ENCODE data around the gene LPCAT1. TPM values are rescaled to one million over a fixed set of nuclear protein-coding genes. Genes with fewer than 3 reads are reported as not detected.

The LPCAT1 gene
- polyA plus RNA-seq, 5 donors = 106 to 162 (median 120) TPM

DNA sequence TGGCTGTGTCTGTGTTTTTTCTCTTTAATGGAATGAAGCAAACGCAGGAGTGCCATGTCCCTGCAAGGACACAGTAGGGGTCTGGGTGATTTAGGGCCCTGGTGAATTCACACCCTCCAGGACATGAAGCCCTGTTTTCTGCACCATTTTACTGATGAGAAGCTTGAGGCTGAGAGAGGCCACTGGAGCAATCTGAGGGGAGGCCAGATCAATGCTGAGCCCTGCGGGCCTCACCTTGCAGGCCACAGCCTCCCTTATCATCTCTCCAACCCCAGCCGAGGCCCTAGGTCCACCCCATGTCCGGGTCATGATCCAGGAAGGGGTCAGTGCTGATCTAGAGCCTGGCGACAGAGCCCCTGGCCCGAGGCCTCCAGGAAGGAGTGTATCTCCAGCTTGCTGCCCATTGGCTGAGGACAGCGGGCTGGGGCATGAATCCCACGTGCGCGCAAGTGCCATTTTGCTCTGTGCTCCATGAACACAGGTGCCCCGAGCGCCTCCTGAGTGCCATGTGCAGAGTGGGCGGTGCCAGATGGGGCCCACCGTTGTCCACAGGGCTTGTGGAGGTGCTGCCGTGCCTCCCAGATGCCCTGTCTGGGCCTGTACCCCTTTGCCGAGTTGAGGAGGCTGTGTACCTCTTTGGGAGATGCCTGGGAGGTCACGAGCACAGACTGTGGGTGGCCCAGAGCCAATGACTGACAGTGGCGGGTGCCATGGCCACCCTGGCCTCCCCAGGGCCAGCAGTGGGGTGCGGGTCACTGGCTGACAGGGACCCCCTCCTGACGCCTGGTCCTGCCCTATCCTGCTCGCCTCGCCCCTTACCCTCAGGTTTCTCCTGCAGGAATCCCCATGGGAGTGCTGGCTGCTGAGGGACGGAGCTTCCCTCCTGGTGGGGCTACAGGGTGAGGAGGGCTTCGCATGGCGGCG lies 32.3 kb upstream of the LPCAT1 start:
- no peak for DNase-seq

DNA sequence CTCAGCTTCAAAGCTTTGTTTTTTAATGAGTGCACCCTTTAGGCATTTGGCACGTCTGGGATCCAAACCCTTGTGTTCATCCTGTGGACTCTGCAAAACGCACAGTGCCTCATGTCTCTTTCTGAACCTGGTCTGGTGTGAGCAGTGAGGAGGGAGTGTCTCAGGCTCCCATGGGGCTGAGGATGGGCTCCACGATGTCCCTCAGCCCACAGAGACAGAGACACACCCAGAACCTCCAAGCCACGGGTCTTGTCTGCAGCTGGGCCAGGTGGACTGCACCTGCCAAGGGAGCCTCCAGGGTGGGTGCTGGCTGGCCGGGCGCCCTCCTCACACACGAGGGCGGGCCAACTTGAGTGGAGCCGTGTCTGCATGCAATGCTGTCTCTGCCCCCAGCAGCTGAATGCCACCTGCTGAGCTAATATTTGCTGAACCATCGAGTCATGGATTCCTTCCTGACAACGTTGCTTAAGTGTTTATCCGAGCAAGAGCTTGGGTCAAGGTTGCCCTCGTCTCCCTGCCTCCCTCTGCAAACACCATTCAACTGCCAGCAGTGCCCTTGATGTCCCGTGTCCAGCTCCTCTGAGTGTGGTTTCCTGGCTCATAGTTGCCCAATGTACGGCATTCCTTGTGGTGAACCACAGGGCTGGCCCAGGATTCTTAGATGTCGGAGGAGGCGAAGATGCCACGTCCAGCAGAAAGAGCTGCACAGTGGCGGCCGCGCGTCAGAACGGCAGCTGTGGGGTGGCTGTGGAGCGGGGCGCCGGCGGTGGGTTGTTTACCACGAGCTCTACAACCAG lies 31.4 kb upstream of the LPCAT1 start:
- peak; percentile 55 to 63 for DNase-seq

DNA sequence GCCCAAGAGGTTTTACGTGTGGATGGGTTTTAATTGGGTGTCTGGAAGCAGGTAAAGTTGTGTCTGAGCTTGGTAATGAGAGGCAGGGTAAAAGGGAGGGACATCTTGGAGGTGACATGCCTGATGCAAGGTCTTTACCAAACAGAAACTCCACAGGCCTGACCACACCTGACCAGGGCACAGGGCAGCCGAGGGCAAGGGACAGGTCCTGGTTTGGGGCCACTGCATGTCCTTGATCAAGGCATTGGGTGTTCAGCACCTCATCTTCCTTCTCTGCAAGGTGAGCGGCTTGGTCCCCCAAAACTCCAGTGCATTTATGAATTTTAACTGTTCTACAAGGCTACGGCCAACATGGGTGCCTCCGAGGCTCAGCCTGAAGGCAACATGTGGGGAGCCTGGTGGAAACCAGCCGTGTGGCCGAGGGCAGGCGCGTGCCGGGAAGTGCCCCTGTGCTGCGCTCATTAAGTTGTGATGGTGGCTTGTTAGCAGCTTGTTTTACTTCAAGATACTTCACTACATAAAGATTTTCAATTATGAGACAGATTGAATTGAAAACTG lies 30.7 kb upstream of the LPCAT1 start:
- no peak for DNase-seq

DNA sequence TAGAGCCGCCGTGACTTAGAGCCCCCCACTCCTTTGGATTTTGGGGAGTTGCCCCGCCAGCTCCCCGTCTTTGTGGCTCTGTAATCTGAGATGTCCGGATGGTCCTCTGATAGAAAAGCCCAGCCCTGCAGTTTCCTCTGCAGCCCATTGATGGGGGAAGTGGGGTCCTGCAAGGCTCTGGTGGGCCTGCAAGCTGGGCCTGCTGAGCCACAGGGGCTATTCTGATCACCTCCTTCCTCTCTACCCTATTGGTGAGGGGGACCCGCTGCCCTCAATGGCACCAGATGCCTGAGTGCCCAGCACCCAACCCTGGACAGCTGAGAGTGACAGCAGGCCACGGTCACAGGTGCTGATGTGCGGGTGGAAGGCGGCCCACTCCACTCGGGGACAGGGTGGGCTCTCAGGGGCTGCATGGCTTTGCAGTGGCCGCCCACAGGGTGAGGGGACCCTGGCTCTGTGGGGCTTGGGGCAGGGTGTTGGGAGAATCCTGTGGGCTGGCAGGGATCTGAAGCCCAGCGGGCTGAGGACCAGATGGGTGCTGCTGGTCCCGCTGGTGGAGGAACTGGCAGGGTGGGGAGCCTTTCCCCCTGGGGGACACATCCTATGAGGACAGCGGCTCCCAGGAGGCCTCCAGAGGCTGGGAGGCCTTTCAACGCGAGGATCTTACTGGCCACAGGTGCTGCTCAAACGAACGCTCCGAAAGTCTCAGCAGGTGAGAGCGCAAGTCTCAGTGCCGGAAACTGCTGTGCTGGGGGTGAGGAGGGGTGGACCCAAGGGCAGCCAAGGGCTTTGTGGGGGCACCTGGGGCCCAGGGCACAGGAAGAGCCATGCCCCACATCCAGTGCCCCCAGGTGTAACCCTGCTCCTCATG lies 30.0 kb upstream of the LPCAT1 start:
- no peak for DNase-seq

DNA sequence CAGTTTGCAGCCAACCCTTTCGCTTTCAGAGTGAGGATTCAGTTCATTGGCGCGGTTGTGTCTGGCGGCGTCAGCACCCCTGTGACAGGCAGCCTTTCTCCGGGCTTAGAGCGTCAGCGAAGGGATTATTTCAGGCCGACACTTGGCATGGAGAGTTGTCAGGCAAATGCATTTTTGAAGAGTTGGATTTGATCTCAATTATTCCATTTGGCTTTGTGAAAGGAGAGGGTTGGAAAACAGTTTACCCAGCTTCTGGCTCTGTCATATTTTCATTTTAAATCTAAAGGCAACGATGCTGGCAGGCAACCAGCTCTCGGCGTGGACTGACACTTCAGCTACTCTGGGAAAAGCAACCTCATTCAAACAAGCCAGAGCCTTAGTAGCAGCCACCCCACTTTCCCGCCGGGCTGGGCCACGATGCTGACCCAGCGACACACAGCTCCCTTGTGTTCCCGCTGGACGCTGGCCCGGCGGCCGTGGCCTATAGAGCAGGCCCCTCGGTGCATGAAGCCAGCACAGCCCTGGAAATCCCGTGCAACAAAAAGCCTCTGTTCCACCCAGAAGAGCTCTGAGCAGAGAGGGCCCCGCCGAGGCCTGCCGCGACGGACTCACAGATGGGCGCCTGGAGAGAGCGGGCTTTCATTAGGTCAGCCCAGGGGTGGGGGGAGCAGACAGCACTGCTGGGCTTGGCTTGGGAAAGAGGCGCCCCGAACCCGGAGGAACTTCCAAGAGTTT lies 28.9 kb upstream of the LPCAT1 start:
- peak; percentile 50 to 54 for DNase-seq

DNA sequence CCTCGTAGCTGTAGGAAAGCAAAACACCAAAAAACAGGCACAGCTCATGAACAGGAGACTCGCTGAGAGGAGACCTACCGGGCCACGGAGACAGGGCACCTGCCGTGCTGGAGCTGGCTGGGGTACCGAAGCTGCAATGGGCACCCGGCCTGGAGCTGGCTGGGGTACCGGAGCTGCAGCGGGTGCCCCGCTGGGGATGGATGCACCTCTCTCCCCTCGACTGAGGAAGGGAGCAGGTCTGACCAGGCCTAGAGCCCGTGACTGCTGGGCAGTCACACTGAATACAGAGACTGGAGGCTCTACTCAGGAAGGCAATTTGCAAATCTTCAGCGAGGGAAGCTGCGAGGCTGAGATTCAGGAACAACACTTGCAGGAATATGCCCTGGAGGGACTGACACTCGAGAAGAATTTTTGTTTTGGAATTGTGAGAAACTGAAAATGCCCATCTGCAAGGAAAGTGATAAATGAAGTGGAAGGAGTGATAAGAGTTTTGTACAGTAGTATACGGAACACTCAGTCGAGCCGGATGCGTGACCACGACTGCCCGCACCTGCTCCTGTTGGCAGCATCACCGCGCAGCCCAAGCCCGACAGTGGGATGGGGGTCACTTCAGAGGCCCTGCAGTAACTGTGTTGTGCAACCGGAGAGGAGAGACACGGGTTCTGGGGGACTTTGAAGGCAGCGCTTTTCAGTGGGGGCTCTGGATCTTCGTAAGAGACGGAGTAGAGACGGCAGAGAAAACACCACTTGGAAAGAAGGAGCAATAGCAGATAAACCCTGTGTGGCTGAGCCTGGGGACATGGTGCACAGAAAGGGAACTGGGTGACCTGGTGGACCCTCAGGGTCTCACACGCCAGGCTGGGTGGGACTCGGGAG lies 27.9 kb upstream of the LPCAT1 start:
- no peak for DNase-seq

DNA sequence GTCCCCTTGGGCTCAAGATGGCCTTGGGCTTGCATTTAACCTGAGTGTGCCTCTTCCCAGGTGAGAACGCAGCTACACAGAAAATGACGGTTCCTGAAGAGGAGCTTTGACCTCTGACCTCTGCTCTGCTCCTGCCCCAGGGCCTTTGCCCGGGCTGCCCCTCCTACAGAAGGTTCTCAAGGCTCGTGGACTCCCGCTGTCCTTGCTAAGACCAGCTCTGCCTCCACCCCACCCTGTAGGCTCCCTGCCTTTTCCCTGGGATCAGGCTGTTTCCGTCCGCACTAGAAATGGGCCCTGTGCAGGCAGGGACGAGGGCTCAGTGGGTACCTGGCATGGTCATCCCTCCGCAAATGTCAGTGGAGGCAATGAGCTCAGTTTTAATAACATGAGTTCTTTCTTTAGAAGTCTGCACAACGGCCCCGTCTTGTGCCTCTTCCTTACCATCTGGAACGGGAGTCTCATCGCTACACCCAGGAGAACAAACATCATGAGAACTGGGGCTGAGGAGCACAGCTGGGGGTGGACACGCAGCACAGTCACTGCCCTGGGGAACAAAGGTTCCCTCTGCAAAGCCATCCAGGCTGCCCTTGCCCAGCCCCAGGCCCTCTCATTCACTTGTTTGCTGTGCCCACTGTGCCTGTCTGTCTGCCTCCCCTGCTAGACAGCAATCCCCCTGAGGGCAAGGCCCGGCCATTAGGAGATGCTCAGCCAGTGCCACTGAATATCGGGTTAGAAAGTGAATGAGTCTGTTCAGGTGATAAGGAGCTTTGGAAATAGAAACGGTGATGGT lies 26.7 kb upstream of the LPCAT1 start:
- no peak for DNase-seq

DNA sequence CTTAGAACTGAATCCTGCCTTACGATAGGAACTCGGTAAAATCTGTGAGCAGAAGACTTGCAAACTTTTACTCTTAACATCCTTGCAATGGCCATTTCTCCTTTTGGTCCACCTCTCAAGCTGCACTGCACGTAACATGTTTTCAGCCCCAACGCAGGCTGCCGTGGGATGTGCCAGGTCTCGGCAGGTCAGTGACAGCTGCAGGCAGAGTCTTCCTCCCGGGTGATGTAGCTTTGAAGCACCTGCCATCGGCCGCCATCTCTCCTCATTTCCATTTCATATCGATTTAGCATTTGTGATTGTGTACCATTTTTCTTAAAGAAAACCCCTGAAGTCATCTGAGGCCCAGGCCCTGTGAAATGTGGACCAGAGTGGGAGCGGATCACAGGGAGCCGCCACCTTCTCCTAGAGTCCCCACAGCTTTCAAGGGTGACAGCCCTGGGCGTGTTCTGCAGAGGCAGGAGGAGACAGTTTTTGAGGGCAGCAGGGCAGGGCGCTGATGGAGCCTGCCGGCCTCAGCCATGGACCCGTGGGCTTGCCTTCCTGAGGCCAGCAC lies 25.8 kb upstream of the LPCAT1 start:
- DNase-seq = no peak

DNA sequence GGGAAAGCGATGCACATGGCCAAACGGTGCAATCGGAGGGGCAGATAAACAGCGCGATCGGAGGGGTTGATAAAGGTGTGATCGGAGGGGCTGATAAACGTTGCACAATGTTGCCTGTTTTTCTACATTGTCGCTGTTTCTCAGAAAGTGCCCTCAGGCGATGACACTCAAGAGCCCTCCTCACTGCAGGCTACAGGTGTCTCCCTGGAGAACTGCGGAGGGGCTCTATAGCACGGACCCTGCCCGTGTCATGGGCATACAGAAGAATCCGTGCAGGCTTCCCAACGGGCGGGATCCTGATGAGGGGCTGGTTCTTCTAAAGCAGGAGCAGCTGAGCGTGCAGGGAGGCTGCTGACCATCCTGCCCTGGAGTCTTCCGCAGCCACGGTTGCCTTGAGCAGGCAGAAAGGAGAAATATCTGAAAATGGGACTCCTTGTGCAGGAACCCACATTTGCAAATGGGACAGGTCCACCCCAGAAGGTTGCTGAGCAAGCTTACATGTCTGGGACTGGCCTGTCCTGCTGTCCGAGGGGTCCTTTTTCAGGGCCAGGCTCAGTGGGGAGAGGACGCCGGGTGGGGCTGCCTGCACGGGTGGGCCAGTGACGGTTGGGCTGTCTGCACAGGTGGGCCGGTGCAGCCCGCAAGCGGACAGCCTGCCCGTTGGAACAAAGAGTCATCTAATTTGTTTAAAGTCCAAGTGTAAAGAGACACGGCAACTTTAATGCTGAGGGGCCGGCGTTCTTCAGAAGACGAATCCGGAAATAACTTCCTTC lies 25.1 kb upstream of the LPCAT1 start:
- no peak for DNase-seq

DNA sequence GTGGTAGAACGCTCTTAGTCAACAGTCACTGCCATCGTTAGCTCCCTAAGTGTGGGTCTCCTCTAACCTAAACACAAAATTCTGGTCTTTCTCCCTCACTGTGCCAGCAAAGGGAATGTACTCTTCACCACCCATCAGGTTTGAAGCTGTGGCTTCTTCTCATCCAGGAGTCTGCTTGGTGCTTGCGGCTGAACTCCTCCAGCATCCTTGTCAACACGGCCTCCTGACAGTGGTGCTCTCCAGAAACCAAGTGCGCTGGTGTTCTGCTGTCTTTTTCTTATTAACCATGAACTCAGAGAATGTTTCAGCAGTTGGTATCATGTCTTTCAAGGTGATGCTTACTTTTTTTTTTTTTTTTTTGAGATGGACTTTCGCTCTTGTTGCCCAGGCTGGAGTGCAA lies 23.9 kb upstream of the LPCAT1 start:
- DNase-seq = no peak

DNA sequence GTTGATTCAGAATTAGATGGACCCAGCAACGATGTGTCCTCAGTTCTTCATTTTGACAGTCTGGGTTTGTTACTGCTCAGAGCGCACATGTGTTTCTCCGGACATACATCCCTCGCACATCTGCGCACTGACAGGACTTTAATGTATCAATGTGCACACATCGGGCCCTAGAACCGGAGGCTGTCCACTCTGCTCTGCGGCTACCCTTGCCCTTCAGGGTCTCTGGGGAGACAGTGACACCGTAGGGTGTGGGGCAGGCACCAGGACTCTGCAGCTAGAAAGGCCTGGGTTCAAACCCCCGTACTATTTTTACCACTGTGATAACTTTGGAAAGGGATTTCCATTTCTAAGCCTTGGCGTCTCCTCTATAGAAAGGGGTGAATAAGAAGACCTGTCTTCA lies 23.5 kb upstream of the LPCAT1 start:
- no peak for DNase-seq

DNA sequence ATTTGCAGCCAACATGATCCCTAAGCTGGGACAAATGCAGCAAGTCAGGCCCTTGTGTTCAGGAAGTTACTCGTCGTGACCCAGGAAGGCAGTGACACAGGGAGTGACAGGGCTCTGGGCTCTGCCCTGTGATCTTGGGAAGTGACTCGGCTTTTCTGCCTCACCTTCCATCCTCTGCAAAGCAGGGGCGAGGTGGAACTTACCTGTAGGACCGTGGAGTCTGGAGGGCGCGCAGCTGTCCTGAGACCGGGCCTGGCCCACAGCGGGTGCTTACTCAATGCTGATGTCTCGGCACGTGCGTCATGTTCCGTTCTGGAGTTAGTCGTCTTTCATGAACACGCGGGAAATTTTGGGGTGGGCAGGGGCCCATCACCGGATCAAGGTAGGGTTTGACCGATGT lies 22.8 kb upstream of the LPCAT1 start:
- DNase-seq = no peak

DNA sequence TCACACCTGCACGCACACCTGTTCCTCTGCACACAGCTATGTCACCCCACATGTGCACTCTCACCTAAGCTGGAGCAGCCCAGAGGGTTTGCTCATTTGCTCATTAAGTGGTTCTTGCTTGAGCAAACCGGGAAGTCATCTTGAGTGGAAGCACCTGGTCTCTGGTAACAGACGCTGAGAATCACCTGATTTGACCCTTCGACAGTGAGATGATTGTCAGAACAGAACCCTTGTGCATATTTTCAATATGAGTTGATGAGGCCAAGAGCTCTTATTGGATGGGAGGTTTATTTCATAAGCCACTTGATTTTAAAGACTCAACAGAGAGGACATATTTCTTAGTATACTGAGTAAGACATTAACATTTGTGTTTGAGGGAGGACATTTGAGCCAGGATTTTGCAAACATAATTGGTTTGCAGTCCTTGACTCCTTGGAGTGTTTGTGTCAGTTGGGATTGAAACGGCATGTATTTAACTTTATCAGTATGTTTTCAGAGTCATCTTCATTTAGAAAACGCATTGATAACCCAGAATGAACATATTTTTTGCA lies 22.1 kb upstream of the LPCAT1 start:
- peak; percentile 58 to 63 for DNase-seq

DNA sequence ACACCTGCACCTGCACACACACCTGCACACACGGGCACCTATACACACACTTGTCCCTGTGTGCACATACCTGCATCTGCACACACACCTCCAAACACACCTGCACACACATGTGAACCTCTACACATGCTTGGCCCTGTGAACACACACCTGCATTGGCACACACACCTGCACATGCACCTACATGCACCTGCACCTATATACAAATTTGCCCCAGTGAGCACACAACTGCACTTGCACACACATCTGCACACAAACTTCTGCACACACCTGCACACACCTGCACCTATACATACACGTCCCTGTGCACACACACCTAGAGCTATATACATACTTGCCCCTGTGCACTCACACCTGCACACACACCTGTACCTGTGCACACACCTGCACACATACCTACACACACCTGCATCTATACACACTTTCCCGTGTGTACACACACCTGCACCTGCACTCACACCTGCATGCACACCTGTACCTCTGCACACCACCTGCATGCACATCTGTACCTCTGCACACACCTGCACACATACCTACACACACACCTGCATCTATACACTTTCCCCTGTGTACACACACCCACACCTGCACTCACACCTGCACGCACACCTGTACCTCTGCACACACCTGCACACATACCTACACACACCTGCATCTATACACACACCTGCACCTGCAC lies 21.5 kb upstream of the LPCAT1 start:
- no peak for DNase-seq

DNA sequence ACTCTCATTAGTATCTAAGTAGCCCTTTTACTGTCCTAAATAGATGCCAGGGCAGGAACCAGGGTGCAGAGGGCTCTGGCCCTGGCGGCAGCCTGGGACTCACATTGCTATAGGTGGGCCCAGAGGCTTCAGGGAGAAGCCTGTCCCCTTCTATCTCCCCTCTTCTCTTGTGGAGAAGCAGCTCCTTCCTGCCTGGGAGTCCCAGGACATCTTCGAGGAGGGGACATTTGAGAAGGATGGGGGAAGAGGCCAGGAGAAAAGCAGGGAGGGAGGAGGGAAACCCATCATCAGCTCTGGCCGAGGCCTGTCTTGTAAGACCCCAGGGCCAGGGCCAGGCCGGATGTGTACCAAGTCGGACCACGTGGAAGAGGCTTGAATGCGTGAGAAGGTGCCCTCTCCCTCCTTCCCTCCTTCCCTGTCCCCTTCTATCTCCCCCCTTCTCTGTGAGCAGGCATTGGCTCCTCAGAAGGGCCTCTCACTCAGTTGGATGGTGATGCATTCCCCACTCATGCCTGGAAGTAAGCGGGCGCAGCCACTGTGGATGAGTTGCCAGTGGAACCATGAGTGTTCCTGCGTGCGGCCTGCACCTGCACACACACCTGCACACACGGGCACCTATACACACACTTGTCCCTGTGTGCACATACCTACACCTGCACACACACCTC lies 20.7 kb upstream of the LPCAT1 start:
- no peak for DNase-seq

Data from right lung (tissue), 5 donors.